LoVo (cell line): ENCODE measurements around the gene DGKQ.
"Not testable (repeated sequence)": the region's sequence is repeated elsewhere in the genome, so short reads cannot be mapped to it uniquely, and the experiment has no call there.

Source experiments
- DNase-seq: peaks from one replicate; pipeline ENCODE4 v3.0.0-alpha.2; 2016; ENCODE audit warnings: low spot score

Gene DGKQ

GRCh38 chr4:976016-976415 lies 2.6 kb upstream of the DGKQ start:
- DNase-seq: not testable (repeated sequence)

- DNase-seq: no peak
Observed at GRCh38 chr4:974668-975067, 1.3 kb upstream of the DGKQ start.

- peak; percentile 7 for DNase-seq
Observed at GRCh38 chr4:972651-973424, 531 bp downstream of the DGKQ start.

- peak; percentile 49 for DNase-seq
Observed at GRCh38 chr4:971666-972500, 1.5 kb downstream of the DGKQ start.

- DNase-seq: no peak
Observed at GRCh38 chr4:970854-971520, 2.4 kb downstream of the DGKQ start.

GRCh38 chr4:970046-970745 lies 3.2 kb downstream of the DGKQ start:
- no peak for DNase-seq

GRCh38 chr4:968621-969394 lies 4.6 kb downstream of the DGKQ start:
- DNase-seq: no peak

- no peak for DNase-seq
Observed at GRCh38 chr4:968221-968620, 5.1 kb downstream of the DGKQ start.

- DNase-seq: no peak
Observed at GRCh38 chr4:967113-968104, 6.0 kb downstream of the DGKQ start.

GRCh38 chr4:966266-967112 lies 6.9 kb downstream of the DGKQ start:
- DNase-seq: no peak

GRCh38 chr4:965766-966134 lies 7.6 kb downstream of the DGKQ start:
- no peak for DNase-seq

- DNase-seq: no peak
Observed at GRCh38 chr4:965048-965765, 8.2 kb downstream of the DGKQ start.

GRCh38 chr4:964346-965025 lies 8.9 kb downstream of the DGKQ start:
- no peak for DNase-seq

GRCh38 chr4:963276-964225 lies 9.8 kb downstream of the DGKQ start:
- no peak for DNase-seq

- DNase-seq: no peak
Observed at GRCh38 chr4:962231-963208, 10.8 kb downstream of the DGKQ start.
